ENCODE data around the gene AIF1L. TPM values are rescaled to one million over a fixed set of nuclear protein-coding genes. Genes with fewer than 3 reads are reported as not detected.

AIF1L gene
- total RNA-seq: under 1 TPM; 0.53 to 0.89 TPM

DNA sequence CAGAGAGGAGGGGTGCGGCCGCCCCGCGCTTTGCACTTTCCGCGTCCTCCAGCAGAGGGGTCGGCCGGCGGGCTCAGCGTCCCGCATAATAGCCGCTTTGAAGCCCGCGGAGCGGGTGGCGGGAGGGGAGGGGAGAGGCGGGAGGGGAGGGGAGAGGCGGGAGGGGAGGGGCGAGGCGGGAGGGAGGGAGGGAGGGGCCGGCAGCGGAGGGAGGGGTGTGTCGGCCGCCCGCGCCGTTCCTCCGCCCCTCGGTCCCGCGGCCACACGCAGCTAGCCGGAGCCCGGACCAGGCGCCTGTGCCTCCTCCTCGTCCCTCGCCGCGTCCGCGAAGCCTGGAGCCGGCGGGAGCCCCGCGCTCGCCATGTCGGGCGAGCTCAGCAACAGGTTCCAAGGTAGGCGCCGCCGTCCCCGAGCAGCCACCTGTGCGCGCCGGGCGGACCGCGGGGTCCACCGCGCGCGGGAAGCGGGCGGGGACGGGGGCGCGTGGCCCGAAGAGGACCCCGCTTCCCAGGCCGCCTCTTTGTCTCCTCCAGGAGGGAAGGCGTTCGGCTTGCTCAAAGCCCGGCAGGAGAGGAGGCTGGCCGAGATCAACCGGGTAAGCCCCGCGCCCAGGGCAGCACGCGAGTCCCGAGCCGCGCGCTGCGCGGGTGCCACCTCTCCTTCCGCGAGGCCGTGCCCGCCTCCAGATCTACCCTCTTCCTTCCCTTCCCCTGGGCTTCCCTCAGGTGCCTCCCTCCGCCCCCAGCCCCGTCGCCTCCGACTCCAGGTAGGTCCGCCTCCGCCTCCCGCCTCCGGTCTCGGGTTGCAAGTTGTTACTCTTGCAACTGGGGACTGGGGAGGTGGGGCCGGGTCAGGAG is at the start of gene AIF1L:
Gene AIF1L (plus strand): TSS at position 263 of the 857 bp plus-strand sequence. CDS start 99 bp downstream, at position 362.
- H3K4me3 Mint-ChIP-seq: peak within 1 kb of the TSS; percentile 68 to 70
- H3K9me3 Mint-ChIP-seq: no peaks in the 10 kb centered on the region
- no peaks in the 10 kb centered on the region for H3K36me3 Mint-ChIP-seq (ENCODE audit: insufficient read depth in 2 of 2)
- H3K27me3 Mint-ChIP-seq (ENCODE audit: low read depth): peaks cover 32% of the 10 kb centered on the region
- DNase-seq: peak; percentile 29 to 46
- ATAC-seq (replicated peaks in 1 of 2): peak; percentile 61 to 64
- peaks cover 11% of the 10 kb centered on the region for H3K4me1 Mint-ChIP-seq (ENCODE audit: low read depth)
- H3K27ac Mint-ChIP-seq: no peak within 1 kb of the TSS

DNA sequence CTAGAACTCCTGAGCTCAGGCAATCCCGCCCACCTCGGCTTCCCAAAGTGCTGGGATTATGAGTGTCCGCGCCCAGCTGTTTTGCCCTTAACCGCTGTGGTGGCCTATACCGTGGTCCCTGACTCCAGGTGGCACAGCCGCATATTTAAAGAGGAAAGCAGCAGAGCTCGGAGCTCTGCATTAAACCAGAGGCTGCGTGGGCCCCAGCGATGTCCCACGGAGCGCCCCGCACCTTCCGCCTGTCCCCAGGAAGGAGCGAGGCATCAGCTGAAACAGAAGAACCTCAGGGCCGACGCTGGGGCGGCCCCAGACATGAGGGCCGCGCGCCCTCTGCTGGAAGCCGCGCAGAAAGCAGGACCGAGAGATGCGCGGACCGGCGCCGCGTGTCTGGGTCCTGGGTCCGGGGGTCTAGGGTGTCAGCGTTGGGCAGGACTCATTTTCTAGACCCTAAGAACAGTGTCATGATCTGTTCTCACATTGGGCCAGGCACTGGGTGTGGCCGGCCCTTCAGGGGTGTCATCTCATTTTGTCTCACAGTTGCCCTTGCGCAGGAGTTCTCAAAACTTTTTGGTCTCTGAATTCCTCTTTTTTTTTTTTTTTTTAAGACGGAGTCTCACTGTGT is 49.6 kb upstream of the AIF1L start:
- Mint-ChIP-seq H3K36me3 (ENCODE audit: insufficient read depth in 2 of 2) (no peaks in the 10 kb centered on the region), H3K9me3 (no peaks in the 10 kb centered on the region), H3K27me3 (ENCODE audit: low read depth) (peaks cover 5% of the 10 kb centered on the region), H3K4me1 (ENCODE audit: low read depth) (peaks cover 5% of the 10 kb centered on the region), H3K4me3 (peak overlapping the region in 1 of 2 donors; percentile 49), H3K27ac (no peak overlapping the region)
- ATAC-seq (replicated peaks in 1 of 2) (peak; percentile 89 to 90), DNase-seq (peak; percentile 72 to 82)

DNA sequence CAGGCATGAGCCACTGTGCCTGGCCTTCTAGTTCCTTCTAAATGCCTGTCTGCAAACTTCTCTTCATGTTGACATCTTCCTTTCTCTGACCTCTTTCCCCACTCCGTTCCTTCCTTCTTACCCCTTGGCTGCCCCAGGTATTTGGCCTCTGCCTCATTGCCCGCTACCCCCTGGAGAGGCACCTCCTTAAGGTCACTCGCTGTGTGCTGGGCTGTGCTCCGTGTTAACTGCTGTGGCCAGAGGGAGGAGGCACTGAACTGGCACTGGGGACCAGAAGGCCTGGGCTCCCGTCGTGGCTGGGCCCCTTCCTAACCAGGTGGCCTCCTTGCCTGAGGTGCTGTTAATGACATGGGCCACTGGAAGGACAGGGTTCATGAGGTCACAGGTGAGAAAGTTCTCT is 48.0 kb upstream of the AIF1L start:
- DNase-seq: no peak
- H3K4me1 Mint-ChIP-seq (ENCODE audit: low read depth): peaks cover 5% of the 10 kb centered on the region
- H3K36me3 Mint-ChIP-seq (ENCODE audit: insufficient read depth in 2 of 2): no peaks in the 10 kb centered on the region
- no peak for ATAC-seq (replicated peaks in 1 of 2)
- H3K27me3 Mint-ChIP-seq (ENCODE audit: low read depth): peaks cover 5% of the 10 kb centered on the region
- no peak overlapping the region for H3K4me3 Mint-ChIP-seq
- no peak overlapping the region for H3K27ac Mint-ChIP-seq
- no peaks in the 10 kb centered on the region for H3K9me3 Mint-ChIP-seq

DNA sequence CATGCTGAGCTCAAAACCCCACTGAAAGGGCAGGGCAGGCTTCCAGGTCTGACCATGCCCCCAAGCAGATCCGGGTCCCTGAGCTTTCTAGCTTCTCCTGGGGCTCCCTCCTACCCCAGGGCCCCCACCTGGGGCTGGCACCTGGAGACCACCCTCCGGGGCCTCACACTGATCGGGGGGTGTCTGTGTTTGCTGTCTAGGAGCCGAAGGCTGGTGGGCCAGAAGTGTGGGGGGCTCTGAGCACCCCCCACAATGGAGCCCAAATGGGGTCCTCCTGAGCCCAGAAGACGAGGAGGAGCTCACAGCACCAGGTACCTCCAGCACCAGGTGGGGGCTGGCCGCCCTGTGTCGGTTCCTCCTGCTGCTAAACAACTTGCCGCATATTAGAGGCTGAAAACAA is 47.5 kb upstream of the AIF1L start:
- H3K9me3 Mint-ChIP-seq: no peaks in the 10 kb centered on the region
- H3K27ac Mint-ChIP-seq: no peak overlapping the region

DNA sequence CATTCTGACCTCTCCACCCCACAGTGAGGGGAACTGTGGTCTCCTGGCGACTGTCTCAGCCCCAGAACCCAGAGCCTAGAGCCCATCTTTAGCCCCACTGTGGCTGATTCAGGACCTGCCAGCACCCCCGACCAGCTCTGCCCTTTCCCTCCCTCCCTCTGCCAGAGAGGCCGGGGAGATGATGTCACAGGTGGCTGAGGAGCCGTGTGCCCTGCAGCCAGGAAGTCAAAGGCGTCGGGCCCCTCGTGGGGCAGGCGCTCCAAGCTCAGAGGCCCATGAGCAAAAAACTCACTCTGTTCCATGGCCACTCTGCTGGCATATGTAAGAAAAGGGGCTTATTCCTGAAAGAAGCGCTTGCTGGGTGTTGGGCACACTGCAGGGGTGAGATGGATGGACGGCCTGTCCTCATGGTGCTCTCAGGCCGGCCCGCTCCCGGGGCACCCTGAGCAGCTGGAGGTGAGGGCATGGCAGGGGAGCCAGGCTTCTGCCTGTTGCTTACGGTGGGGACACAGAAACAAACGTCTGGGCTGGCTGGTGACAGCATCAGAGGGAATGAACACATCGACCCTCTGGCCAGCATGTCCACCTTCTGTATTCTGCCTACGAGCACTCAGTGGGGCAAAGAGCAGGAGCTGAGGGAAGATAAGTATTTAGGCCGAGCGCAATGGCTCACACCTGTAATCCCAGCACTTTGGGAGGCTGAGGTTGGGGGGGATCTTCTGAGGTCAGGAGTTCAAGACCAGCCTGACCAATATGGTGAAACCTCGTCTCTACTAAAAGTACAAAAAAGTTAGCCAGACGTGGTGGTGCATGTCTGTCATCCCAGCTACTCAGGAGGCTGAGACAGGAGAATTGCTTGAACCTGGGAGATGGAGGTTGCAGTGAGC is 46.3 kb upstream of the AIF1L start:
- ATAC-seq (replicated peaks in 1 of 2) (no peak), DNase-seq (no peak)
- Mint-ChIP-seq H3K36me3 (ENCODE audit: insufficient read depth in 2 of 2) (no peaks in the 10 kb centered on the region), H3K27ac (no peak overlapping the region), H3K27me3 (ENCODE audit: low read depth) (peaks cover 5% of the 10 kb centered on the region), H3K9me3 (no peaks in the 10 kb centered on the region), H3K4me3 (no peak overlapping the region), H3K4me1 (ENCODE audit: low read depth) (peaks cover 5% of the 10 kb centered on the region)

More for the DNA sequence above, 47.5 kb upstream of the AIF1L start:
- no peak for ATAC-seq (replicated peaks in 1 of 2)
- H3K4me3 Mint-ChIP-seq: no peak overlapping the region
- peaks cover 5% of the 10 kb centered on the region for H3K27me3 Mint-ChIP-seq (ENCODE audit: low read depth)
- peaks cover 5% of the 10 kb centered on the region for H3K4me1 Mint-ChIP-seq (ENCODE audit: low read depth)
- DNase-seq: no peak
- no peaks in the 10 kb centered on the region for H3K36me3 Mint-ChIP-seq (ENCODE audit: insufficient read depth in 2 of 2)

DNA sequence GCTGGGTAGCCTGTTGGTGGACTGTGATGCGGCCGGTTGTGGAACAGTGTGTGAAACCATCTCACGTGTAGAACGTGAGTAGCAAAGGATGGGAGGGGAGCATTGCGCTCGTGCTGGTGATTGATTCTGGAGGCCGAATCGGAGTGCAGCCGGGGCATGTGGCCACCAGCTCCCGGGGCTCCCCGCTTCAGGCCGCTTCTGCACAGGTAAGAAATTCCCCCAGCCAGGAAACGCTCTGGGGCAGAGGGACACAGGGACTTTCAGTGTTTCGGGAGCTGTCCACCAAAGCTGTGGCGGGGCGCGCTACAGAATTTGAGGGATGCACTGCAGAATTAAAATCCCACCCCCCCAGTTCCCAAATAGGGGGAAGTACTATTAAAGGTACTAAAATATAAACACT is 45.5 kb upstream of the AIF1L start:
- Mint-ChIP-seq H3K36me3 (ENCODE audit: insufficient read depth in 2 of 2) (no peaks in the 10 kb centered on the region), H3K4me1 (ENCODE audit: low read depth) (peaks cover 1% of the 10 kb centered on the region), H3K27me3 (ENCODE audit: low read depth) (peaks cover 5% of the 10 kb centered on the region), H3K27ac (no peak overlapping the region), H3K4me3 (no peak overlapping the region), H3K9me3 (no peaks in the 10 kb centered on the region)
- ATAC-seq (replicated peaks in 1 of 2) (no peak), DNase-seq (no peak)

DNA sequence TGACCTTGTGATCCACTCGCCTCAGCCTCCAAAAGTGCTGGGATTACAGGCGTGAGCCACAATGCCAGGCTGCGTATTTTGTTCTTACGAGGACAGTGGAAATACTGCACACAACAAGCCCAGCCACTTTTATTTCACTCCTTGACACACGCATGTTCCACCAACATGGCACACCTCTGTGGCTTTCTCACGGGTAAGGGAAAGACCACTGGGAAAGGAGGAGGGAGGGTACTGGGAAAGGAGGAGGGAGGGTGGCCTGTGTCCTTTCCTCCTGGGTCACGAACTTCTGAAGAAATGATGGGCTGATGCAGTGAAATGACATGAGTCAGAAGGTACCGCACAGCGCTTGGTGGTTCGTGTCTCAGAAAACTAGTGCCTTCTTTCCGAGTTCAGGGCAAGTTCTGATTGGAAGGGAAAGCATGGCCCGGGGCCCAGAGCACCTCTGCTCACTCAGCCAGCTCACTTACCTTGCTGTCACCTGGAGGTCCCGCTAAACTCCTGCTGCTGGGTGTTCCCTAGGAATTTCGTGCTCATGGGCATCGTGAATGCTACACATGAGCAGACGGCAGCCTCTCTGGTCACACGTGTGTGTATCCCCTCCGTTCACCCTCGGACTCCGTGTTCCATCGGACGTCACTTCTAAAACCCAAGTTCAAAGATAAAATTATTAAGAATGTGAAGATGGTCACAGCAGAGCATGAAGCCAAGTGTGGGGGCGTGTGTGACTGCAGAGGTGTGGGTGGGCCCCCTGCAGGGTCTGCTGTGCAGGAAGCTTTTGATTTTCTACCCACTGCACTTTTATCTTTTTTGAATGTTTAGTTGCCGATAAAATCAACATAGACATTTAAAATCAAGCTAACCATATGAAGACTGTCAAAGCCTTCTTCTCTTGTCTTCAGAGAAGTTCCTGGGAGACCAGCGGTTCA is 44.5 kb upstream of the AIF1L start:
- DNase-seq: no peak
- no peak for ATAC-seq (replicated peaks in 1 of 2)
- Mint-ChIP-seq H3K36me3 (ENCODE audit: insufficient read depth in 2 of 2) (no peaks in the 10 kb centered on the region), H3K27ac (no peak overlapping the region), H3K4me3 (no peak overlapping the region), H3K27me3 (ENCODE audit: low read depth) (peaks cover 5% of the 10 kb centered on the region), H3K9me3 (no peaks in the 10 kb centered on the region), H3K4me1 (ENCODE audit: low read depth) (no peaks in the 10 kb centered on the region)

DNA sequence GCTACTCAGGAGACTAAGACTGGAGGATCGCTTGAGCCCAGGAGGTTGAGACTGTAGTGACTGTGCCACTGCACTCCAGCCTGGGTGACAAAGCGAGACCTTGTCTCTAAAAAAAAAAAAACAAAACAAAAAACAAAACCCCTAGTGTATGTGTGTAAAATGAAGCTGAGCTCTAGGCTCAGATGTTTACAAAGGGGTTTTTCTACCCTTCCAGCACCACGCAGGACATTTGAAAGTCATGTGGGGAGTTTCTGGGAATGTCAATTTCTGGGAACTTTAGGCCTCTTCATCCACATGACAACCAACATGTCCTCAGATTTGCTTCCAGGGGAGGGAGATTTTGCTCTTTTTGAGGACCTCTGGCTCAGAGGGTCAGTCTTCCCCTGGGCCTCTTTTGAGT is 42.4 kb upstream of the AIF1L start:
- H3K4me3 Mint-ChIP-seq: no peak overlapping the region
- no peaks in the 10 kb centered on the region for H3K9me3 Mint-ChIP-seq
- ATAC-seq (replicated peaks in 1 of 2) (no peak), DNase-seq (no peak)
- H3K27me3 Mint-ChIP-seq (ENCODE audit: low read depth): no peaks in the 10 kb centered on the region
- H3K36me3 Mint-ChIP-seq (ENCODE audit: insufficient read depth in 2 of 2): no peaks in the 10 kb centered on the region
- no peaks in the 10 kb centered on the region for H3K4me1 Mint-ChIP-seq (ENCODE audit: low read depth)
- H3K27ac Mint-ChIP-seq: no peak overlapping the region

DNA sequence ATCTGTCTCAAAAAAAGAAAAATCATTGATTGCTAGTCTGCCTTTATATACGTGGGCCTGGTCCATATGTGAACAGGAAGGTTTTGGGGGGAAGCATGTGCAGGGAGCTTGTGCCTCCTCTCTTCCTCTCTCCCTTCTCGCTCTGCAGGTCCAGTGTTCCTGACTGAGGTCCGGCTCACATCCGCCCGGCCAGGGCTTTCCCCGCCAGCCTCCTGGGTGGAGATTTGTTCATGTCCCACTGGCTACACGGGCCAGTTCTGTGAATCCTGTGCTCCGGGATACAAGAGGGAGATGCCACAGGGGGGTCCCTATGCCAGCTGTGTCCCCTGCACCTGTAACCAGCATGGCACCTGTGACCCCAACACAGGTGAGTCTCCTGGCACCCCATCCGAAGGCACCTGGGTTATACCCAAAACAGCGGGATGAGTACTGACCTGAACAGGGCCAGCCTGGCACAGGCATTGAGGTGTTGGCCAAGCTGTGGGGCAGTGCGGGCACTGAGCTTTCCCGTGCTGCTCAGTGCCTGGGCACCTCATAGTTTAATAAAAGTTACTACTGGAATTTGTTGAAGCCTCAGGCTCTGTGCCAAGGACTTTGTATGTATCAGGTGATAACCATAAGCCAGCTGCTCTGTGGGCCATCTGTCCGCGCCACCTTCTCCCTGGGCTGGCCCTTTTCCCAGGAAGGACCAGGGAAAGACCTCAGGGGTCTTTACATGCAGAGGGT is 39.4 kb upstream of the AIF1L start:
- Mint-ChIP-seq H3K27me3 (ENCODE audit: low read depth) (no peaks in the 10 kb centered on the region), H3K9me3 (no peaks in the 10 kb centered on the region), H3K36me3 (ENCODE audit: insufficient read depth in 2 of 2) (no peaks in the 10 kb centered on the region), H3K4me3 (no peak overlapping the region), H3K4me1 (ENCODE audit: low read depth) (no peaks in the 10 kb centered on the region), H3K27ac (no peak overlapping the region)
- DNase-seq: no peak
- ATAC-seq (replicated peaks in 1 of 2): no peak

DNA sequence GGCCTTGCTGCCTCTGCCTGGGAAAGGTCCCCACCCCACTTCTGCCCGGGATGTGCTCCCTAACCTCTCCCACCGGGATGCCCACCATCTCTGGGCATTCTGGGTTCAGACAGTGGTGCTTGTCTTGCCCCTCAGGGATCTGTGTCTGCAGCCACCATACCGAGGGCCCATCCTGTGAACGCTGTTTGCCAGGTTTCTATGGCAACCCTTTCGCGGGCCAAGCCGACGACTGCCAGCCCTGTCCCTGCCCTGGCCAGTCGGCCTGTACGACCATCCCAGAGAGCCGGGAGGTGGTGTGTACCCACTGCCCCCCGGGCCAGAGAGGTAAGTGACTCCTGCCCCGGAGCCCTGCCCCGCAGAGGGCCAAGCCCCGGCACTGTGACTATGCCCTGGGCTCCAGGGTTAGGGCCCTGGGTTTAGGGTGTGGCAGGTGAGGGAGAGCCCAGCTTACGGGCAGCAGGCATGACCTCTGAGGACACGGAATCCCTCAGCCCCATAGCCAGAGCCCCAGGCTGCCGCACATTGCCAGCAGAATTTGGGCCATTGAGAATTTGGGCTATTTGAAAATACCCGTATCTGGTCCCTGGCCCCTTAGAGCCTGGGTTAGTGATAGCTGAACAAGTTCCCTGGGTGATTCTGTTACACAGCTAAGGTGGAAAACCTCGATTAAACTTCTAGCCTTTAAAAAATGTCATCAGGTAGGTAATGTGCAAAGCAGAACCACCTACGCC is 35.3 kb upstream of the AIF1L start:
- Mint-ChIP-seq H3K36me3 (ENCODE audit: insufficient read depth in 2 of 2) (no peaks in the 10 kb centered on the region), H3K9me3 (no peaks in the 10 kb centered on the region), H3K27ac (no peak overlapping the region), H3K27me3 (ENCODE audit: low read depth) (peaks cover 5% of the 10 kb centered on the region), H3K4me1 (ENCODE audit: low read depth) (no peaks in the 10 kb centered on the region), H3K4me3 (no peak overlapping the region)
- ATAC-seq (replicated peaks in 1 of 2): no peak
- DNase-seq: no peak

DNA sequence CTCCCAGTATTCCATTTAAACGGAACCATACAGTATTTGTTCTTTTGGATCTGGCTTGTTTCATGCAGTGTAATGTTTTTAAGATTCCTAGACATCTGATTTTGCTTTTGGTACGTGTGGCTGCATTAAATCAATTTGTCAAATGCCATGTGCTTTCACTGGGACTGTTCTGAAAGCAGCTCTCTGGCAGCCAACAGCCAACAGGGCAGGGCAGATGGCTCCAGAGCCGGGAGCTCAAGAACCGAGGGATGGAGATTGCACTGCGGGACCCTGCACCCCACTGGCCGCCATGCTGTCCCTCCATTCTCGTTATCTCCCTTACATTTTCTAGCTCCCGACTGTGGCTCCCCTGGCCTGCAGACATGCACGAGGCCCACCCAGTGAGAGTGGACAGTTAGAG is 33.4 kb upstream of the AIF1L start:
- ATAC-seq (replicated peaks in 1 of 2): no peak
- Mint-ChIP-seq H3K4me1 (ENCODE audit: low read depth) (no peaks in the 10 kb centered on the region), H3K27me3 (ENCODE audit: low read depth) (peaks cover 5% of the 10 kb centered on the region), H3K4me3 (no peak overlapping the region), H3K27ac (no peak overlapping the region), H3K36me3 (ENCODE audit: insufficient read depth in 2 of 2) (no peaks in the 10 kb centered on the region), H3K9me3 (no peaks in the 10 kb centered on the region)
- DNase-seq: no peak
